GM12878 (cell line): Measurements from ENCODE around the gene TTC38. TPM values are rescaled to one million over a fixed set of nuclear protein-coding genes. Genes with fewer than 3 reads are reported as not detected.

Experiments used
- ATAC-seq: fragments of 200-7000 bp; cut with Tn5 transposase; 3 replicates; pipeline ENCODE4 v1.9.1; 2020; ENCODE audit warnings: mild to moderate bottlenecking, moderate library complexity
- BruUV-seq: library from RNA; stranded (reverse); fragments of 400-500 nt; replicated peaks from 2 replicates; lab custom pipeline; 2021; lab: Mats Ljungman, UMichigan
- CTCF ChIA-PET: fragments of 300-600 bp; sonication (Branson Sonifier 250); formaldehyde crosslinking; extraction: SDS; loops from one replicate; lab custom pipeline; 2021; ENCODE audit warnings: inconsistent platforms; lab: Yijun Ruan, JAX
- POLR2A ChIA-PET: fragments of 350-600 bp; formaldehyde crosslinking; extraction: SDS; loops from one replicate; lab custom pipeline; 2021; ENCODE audit warnings: inconsistent platforms; lab: Charles Lee
- RAD21 ChIA-PET: fragments of 300-600 bp; sonication (Branson Sonifier 250); formaldehyde crosslinking; loops from one replicate; lab custom pipeline; 2023; ENCODE audit warnings: antibody characterized with exemption; ENCODE audit not compliant: unreplicated experiment; lab: Charles Lee
- SMC1A ChIA-PET: fragments of 300-600 bp; sonication (Branson Sonifier 250); formaldehyde crosslinking; loops from one replicate; lab custom pipeline; 2023; ENCODE audit not compliant: unreplicated experiment, uncharacterized antibody; lab: Charles Lee
- DNase-seq: peaks from one replicate; pipeline ENCODE4 v3.0.0-alpha.2; 2011; ENCODE audit warnings: low read depth, low spot score
- FAIRE-seq: peaks from 3 replicates; lab custom pipeline; 2011; peaks lifted over from hg19 to GRCh38; lab: Jason Lieb, UNC
- H2AFZ ChIP-seq: 2 replicates; pipeline ENCODE4 v1.6.0; 2011; ENCODE audit warnings: low read depth, low read length, control low read depth; ENCODE audit not compliant: control insufficient read depth
- H3K27ac ChIP-seq: 2 replicates; pipeline ENCODE4 v1.5.1; 2011; ENCODE audit warnings: control low read depth; ENCODE audit not compliant: control insufficient read depth, insufficient read depth
- H3K27me3 ChIP-seq, 2 experiments: replicated peaks in 1 of 2; 2 replicates each; pipeline versions ENCODE4 v1.6.0 to v1.6.1; 2011; ENCODE audit warnings: low read length in 1 of 2; ENCODE audit not compliant: control insufficient read depth in 2 of 2, insufficient read depth in 2 of 2
- H3K36me3 ChIP-seq, 2 experiments: 2 replicates each; pipeline ENCODE4 v1.5.1; 2011; ENCODE audit warnings: low read length in 1 of 2; ENCODE audit not compliant: control insufficient read depth in 2 of 2, insufficient read depth in 2 of 2
- H3K4me1 ChIP-seq: 2 replicates; pipeline ENCODE4 v1.6.1; 2011; ENCODE audit warnings: mild to moderate bottlenecking, low read length, moderate library complexity, mixed read lengths; ENCODE audit not compliant: control insufficient read depth, insufficient read depth
- H3K4me2 ChIP-seq: 2 replicates; pipeline ENCODE4 v1.6.0; 2011; ENCODE audit warnings: control low read depth; ENCODE audit not compliant: control insufficient read depth, insufficient read depth
- H3K4me3 ChIP-seq: fragments of 200-600 bp; sonication (generic); 2 replicates; pipeline ENCODE4 v1.5.1; 2016
- H3K79me2 ChIP-seq: 2 replicates; pipeline ENCODE4 v1.6.0; 2011; ENCODE audit warnings: low read length; ENCODE audit not compliant: control insufficient read depth, insufficient read depth
- H3K9ac ChIP-seq: 2 replicates; pipeline ENCODE4 v1.8.0; 2011; ENCODE audit warnings: low read length, control low read depth, mixed read lengths; ENCODE audit not compliant: control insufficient read depth, insufficient read depth
- H3K9me3 ChIP-seq: replicated peaks from 3 replicates; pipeline ENCODE4 v1.5.1; 2011; ENCODE audit warnings: mild to moderate bottlenecking, low read length; ENCODE audit not compliant: control insufficient read depth, insufficient read depth
- H4K20me1 ChIP-seq: 2 replicates; pipeline ENCODE4 v1.6.0; 2011; ENCODE audit not compliant: control insufficient read depth, insufficient read depth
- ATF7 ChIP-seq: fragments of 450-650 bp; IDR thresholded peaks from 2 replicates; pipeline ENCODE4 v1.6.1; 2016; ENCODE audit warnings: low read depth, mild to moderate bottlenecking
- BMI1 ChIP-seq: fragments of 450-650 bp; IDR thresholded peaks from 2 replicates; pipeline ENCODE4 v1.6.1; 2016; ENCODE audit warnings: mild to moderate bottlenecking, moderate library complexity, borderline replicate concordance
- FOS ChIP-seq: IDR thresholded peaks from 3 replicates; pipeline ENCODE4 v1.6.1; 2011; ENCODE audit warnings: borderline replicate concordance; ENCODE audit not compliant: insufficient read length; ENCODE audit errors: extremely low read depth
- HDAC2 ChIP-seq: fragments of 200-600 bp; sonication (generic); IDR thresholded peaks from 2 replicates; pipeline ENCODE4 v1.6.1; 2017
- IKZF1 ChIP-seq: fragments of 450-650 bp; conservative IDR thresholded peaks from 2 replicates; pipeline ENCODE4 v1.6.1; 2017; ENCODE audit warnings: antibody characterized with exemption, mild to moderate bottlenecking
- NFYA ChIP-seq: IDR thresholded peaks from 2 replicates; pipeline ENCODE4 v1.6.1; 2011; ENCODE audit warnings: low read depth, mild to moderate bottlenecking, low read length, improper control_type of control experiment, borderline replicate concordance
- PAX8 ChIP-seq: fragments of 450-650 bp; IDR thresholded peaks from 2 replicates; pipeline ENCODE4 v1.6.1; 2017; ENCODE audit warnings: mild to moderate bottlenecking, moderate library complexity
- RELB ChIP-seq: fragments of 450-650 bp; IDR thresholded peaks from 2 replicates; pipeline ENCODE4 v1.6.1; 2017; ENCODE audit warnings: low read depth, mild to moderate bottlenecking, moderate library complexity
- SMARCA5 ChIP-seq: fragments of 450-650 bp; IDR thresholded peaks from 2 replicates; pipeline ENCODE4 v1.6.1; 2017; ENCODE audit warnings: mild to moderate bottlenecking
- SP1 ChIP-seq: IDR thresholded peaks from one replicate; pipeline ENCODE4 v1.6.1; 2011; ENCODE audit warnings: low read depth, low read length
- WGBS: methylation state at CpG from one replicate; pipeline ENCODE4 v1.1.6; 2016; ENCODE audit warnings: low lambda C conversion rate; ENCODE audit not compliant: insufficient replicate concordance, insufficient coverage; ENCODE audit errors: missing lambda C conversion rate; 5-methylcytosine and 5-hydroxymethylcytosine counted together
- in situ Hi-C: fragments of 300-500 bp; cut with MboI; formaldehyde crosslinking; loops from 9 replicates; pipeline ENCODE4 v1.14.3; 2018; ENCODE audit warnings: mixed read lengths
- intact Hi-C: fragments of 100-400 bp; cut with micrococcal nuclease; formaldehyde crosslinking; loops from one replicate; pipeline ENCODE4 v1.14.2; 2022; ENCODE audit not compliant: unreplicated experiment
- polyA plus RNA-seq, 11 experiments: library from polyadenylated mRNA; depleted of rRNA in 4 of 11; unstranded in 6 of 11; stranded (reverse) in 5 of 11; fragments of >200 nt; fragmentation: Nextera tagmentation in 4 of 11; fragmentation: Illumina TruSeq in 1 of 11; extraction: Ambion mirVana in 4 of 11; extraction: Trizol in 1 of 11; gene quantifications; 1 replicate in 1 of 11; 2 replicates in 10 of 11; pipeline versions ENCODE4 v1.2.1 to v1.2.3, GENCODE V29; 2011 to 2016; ENCODE audit warnings: inconsistent platforms in 2 of 11, missing spikeins in 2 of 11, low read depth in 1 of 11
- total RNA-seq, 4 experiments: library from RNA; depleted of rRNA in 3 of 4; stranded (reverse); fragments of >200 nt in 3 of 4; fragmentation: Illumina TruSeq in 1 of 4; extraction: Trizol in 1 of 4; gene quantifications; 2 replicates each; pipeline versions ENCODE4 v1.2.1 to v1.2.3, GENCODE V29; 2013 to 2021
- TF ChIP-seq, protein P1 (sequence below): fragments of 450-650 bp; IDR thresholded peaks from 2 replicates; pipeline ENCODE4 v1.6.1; 2016; ENCODE audit warnings: mild to moderate bottlenecking
- TF ChIP-seq, protein P2 (sequence below): fragments of 450-650 bp; IDR thresholded peaks from 2 replicates; pipeline ENCODE4 v1.6.1; 2014; ENCODE audit warnings: mild to moderate bottlenecking
- TF ChIP-seq, protein P3 (sequence below): IDR thresholded peaks from 2 replicates; pipeline ENCODE4 v1.6.1; 2012; ENCODE audit warnings: low read depth, low read length, improper control_type of control experiment
- TF ChIP-seq, protein P4 (sequence below): IDR thresholded peaks from 2 replicates; pipeline ENCODE4 v1.6.1; 2012; ENCODE audit warnings: low read depth, low read length, improper control_type of control experiment
- TF ChIP-seq, protein P5 (sequence below): fragments of 450-650 bp; IDR thresholded peaks from 2 replicates; pipeline ENCODE4 v1.6.1; 2017; ENCODE audit warnings: mild to moderate bottlenecking
- TF ChIP-seq, protein P6 (sequence below): fragments of 450-650 bp; IDR thresholded peaks from 2 replicates; pipeline ENCODE4 v1.6.1; 2017; ENCODE audit warnings: borderline replicate concordance

Gene TTC38
- total and polyA plus RNA-seq, 10 of the 15 experiments (the other 5 are each of a cell fraction or from before 2014, with no cell fraction given) = 0.58 to 39.9 (median 13.0) TPM

- no TSS peak for BruUV-seq
- ChIA-PET POLR2A (no interaction called here), CTCF (no interaction called here), RAD21 (no interaction called here), SMC1A (no interaction called here)
- 18% methylated on average over 12 of the region's 12 CpGs for WGBS
- in situ Hi-C loops (no loop called here), intact Hi-C loops (no loop called here)
- H3K4me2 ChIP-seq = no peak overlapping the region
- FAIRE-seq (no peak), ATAC-seq (no peak), DNase-seq (no peak)
- H3K27ac ChIP-seq = no peak overlapping the region
- H4K20me1 ChIP-seq = no peaks in the 10 kb centered on the region
- H3K4me3 ChIP-seq = no peak overlapping the region
- no peaks in the 10 kb centered on the region for H3K79me2 ChIP-seq
- no peaks in the 10 kb centered on the region; the same call in 1 of the 3 replicates for H3K9me3 ChIP-seq
- H3K4me1 ChIP-seq = no peaks in the 10 kb centered on the region
- H3K9ac ChIP-seq = no peak overlapping the region
- H3K27me3 ChIP-seq = peaks cover 3 to 5% of the 10 kb centered on the region in 2 experiments
- no peak overlapping the region for H2AFZ ChIP-seq
- H3K36me3 ChIP-seq = no peaks in the 10 kb centered on the region
- TF ChIP-seq IKZF1 (no peak), SP1 (no peak), SMARCA5 (no peak), ATF7 (no peak), BMI1 (no peak), HDAC2 (no peak), PAX8 (no peak), FOS (no peak), RELB (no peak), NFYA (no peak)
- TF ChIP-seq, protein P1, sequence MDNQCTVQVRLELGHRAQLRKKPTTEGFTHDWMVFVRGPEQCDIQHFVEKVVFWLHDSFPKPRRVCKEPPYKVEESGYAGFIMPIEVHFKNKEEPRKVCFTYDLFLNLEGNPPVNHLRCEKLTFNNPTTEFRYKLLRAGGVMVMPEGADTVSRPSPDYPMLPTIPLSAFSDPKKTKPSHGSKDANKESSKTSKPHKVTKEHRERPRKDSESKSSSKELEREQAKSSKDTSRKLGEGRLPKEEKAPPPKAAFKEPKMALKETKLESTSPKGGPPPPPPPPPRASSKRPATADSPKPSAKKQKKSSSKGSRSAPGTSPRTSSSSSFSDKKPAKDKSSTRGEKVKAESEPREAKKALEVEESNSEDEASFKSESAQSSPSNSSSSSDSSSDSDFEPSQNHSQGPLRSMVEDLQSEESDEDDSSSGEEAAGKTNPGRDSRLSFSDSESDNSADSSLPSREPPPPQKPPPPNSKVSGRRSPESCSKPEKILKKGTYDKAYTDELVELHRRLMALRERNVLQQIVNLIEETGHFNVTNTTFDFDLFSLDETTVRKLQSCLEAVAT = no peak
- TF ChIP-seq, protein P2, sequence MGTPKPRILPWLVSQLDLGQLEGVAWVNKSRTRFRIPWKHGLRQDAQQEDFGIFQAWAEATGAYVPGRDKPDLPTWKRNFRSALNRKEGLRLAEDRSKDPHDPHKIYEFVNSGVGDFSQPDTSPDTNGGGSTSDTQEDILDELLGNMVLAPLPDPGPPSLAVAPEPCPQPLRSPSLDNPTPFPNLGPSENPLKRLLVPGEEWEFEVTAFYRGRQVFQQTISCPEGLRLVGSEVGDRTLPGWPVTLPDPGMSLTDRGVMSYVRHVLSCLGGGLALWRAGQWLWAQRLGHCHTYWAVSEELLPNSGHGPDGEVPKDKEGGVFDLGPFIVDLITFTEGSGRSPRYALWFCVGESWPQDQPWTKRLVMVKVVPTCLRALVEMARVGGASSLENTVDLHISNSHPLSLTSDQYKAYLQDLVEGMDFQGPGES = no peak
- TF ChIP-seq, protein P3, sequence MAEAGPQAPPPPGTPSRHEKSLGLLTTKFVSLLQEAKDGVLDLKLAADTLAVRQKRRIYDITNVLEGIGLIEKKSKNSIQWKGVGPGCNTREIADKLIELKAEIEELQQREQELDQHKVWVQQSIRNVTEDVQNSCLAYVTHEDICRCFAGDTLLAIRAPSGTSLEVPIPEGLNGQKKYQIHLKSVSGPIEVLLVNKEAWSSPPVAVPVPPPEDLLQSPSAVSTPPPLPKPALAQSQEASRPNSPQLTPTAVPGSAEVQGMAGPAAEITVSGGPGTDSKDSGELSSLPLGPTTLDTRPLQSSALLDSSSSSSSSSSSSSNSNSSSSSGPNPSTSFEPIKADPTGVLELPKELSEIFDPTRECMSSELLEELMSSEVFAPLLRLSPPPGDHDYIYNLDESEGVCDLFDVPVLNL = no peak
- TF ChIP-seq, protein P4, sequence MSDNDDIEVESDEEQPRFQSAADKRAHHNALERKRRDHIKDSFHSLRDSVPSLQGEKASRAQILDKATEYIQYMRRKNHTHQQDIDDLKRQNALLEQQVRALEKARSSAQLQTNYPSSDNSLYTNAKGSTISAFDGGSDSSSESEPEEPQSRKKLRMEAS = no peak
- TF ChIP-seq, protein P5, sequence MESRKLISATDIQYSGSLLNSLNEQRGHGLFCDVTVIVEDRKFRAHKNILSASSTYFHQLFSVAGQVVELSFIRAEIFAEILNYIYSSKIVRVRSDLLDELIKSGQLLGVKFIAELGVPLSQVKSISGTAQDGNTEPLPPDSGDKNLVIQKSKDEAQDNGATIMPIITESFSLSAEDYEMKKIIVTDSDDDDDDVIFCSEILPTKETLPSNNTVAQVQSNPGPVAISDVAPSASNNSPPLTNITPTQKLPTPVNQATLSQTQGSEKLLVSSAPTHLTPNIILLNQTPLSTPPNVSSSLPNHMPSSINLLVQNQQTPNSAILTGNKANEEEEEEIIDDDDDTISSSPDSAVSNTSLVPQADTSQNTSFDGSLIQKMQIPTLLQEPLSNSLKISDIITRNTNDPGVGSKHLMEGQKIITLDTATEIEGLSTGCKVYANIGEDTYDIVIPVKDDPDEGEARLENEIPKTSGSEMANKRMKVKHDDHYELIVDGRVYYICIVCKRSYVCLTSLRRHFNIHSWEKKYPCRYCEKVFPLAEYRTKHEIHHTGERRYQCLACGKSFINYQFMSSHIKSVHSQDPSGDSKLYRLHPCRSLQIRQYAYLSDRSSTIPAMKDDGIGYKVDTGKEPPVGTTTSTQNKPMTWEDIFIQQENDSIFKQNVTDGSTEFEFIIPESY = no peak
- TF ChIP-seq, protein P6, sequence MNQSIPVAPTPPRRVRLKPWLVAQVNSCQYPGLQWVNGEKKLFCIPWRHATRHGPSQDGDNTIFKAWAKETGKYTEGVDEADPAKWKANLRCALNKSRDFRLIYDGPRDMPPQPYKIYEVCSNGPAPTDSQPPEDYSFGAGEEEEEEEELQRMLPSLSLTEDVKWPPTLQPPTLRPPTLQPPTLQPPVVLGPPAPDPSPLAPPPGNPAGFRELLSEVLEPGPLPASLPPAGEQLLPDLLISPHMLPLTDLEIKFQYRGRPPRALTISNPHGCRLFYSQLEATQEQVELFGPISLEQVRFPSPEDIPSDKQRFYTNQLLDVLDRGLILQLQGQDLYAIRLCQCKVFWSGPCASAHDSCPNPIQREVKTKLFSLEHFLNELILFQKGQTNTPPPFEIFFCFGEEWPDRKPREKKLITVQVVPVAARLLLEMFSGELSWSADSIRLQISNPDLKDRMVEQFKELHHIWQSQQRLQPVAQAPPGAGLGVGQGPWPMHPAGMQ = no peak
Measured at GRCh38 chr22:46259374-46259773, 8.4 kb upstream of the TTC38 start.
